Trophoblast cell (in vitro differentiated cells and primary cell): ENCODE data around the gene WAC.
A peak's percentile ranks its signal among the peaks of the same experiment; 100 is the strongest.

Experiments used
- DNase-seq, 2 donors: peaks; one replicate each; pipeline ENCODE4 v3.0.0-alpha.2; 2016
- H2AFZ ChIP-seq: 2 replicates; pipeline ENCODE4 v1.6.1; 2013; ENCODE audit warnings: low read length, moderate library complexity, mild to moderate bottlenecking; ENCODE audit not compliant: insufficient read depth, poor library complexity
- H2AK5ac ChIP-seq: 2 replicates; pipeline ENCODE4 v1.6.1; 2013; ENCODE audit warnings: mild to moderate bottlenecking, low read length
- H2BK120ac ChIP-seq: 2 replicates; pipeline ENCODE4 v1.6.1; 2013; ENCODE audit warnings: low read length, mild to moderate bottlenecking, moderate library complexity; ENCODE audit not compliant: insufficient read depth, poor library complexity
- H2BK12ac ChIP-seq: 2 replicates; pipeline ENCODE4 v1.6.1; 2013; ENCODE audit warnings: mild to moderate bottlenecking, low read length, moderate library complexity
- H2BK5ac ChIP-seq: 2 replicates; pipeline ENCODE4 v1.6.1; 2013; ENCODE audit warnings: low read length, low read depth, moderate library complexity, mild to moderate bottlenecking; ENCODE audit not compliant: poor library complexity
- H3K14ac ChIP-seq: 2 replicates; pipeline ENCODE4 v1.6.1; 2013; ENCODE audit warnings: mild to moderate bottlenecking, low read length
- H3K18ac ChIP-seq: 2 replicates; pipeline ENCODE4 v1.6.1; 2013; ENCODE audit warnings: mild to moderate bottlenecking, low read length
- H3K23ac ChIP-seq: 2 replicates; pipeline ENCODE4 v1.6.1; 2013; ENCODE audit warnings: low read length
- H3K27ac ChIP-seq: 2 replicates; pipeline ENCODE4 v1.5.1; 2013; ENCODE audit warnings: low read depth, mild to moderate bottlenecking, inconsistent platforms, low read length, moderate library complexity
- H3K27me3 ChIP-seq: 2 replicates; pipeline ENCODE4 v1.6.1; 2013; ENCODE audit warnings: inconsistent platforms, mild to moderate bottlenecking, low read length, moderate library complexity; ENCODE audit not compliant: insufficient read depth
- H3K36me3 ChIP-seq, 2 experiments: 1 replicate in 1 of 2; 2 replicates in 1 of 2; pipeline ENCODE4 v1.6.1; 2013; ENCODE audit warnings: low read length in 2 of 2, mild to moderate bottlenecking in 2 of 2, moderate library complexity in 1 of 2; ENCODE audit not compliant: insufficient read depth in 2 of 2, control insufficient read depth in 1 of 2
- H3K4ac ChIP-seq: 2 replicates; pipeline ENCODE4 v1.6.1; 2013; ENCODE audit warnings: low read depth, mild to moderate bottlenecking, low read length, moderate library complexity
- H3K4me1 ChIP-seq, 2 experiments: 1 replicate in 1 of 2; 2 replicates in 1 of 2; pipeline ENCODE4 v1.6.1; 2013; ENCODE audit warnings: low read length in 2 of 2, mild to moderate bottlenecking in 2 of 2, moderate library complexity in 1 of 2; ENCODE audit not compliant: insufficient read depth in 2 of 2, control insufficient read depth in 1 of 2
- H3K4me2 ChIP-seq: 2 replicates; pipeline ENCODE4 v1.6.1; 2013; ENCODE audit warnings: inconsistent platforms, mild to moderate bottlenecking, low read length, moderate library complexity
- H3K4me3 ChIP-seq: 2 replicates; pipeline ENCODE4 v1.5.1; 2013; ENCODE audit warnings: mild to moderate bottlenecking, low read depth, low read length, inconsistent platforms
- H3K79me1 ChIP-seq: one replicate; pipeline ENCODE4 v1.6.1; 2013; ENCODE audit warnings: low read length
- H3K79me2 ChIP-seq: 2 replicates; pipeline ENCODE4 v1.6.1; 2013; ENCODE audit warnings: low read length, mild to moderate bottlenecking; ENCODE audit not compliant: control insufficient read depth, insufficient read depth, poor library complexity
- H3K9ac ChIP-seq: 2 replicates; pipeline ENCODE4 v1.6.1; 2013; ENCODE audit warnings: mild to moderate bottlenecking, low read length
- H3K9me3 ChIP-seq: 2 replicates; pipeline ENCODE4 v1.6.1; 2013; ENCODE audit warnings: low read depth, mild to moderate bottlenecking, control low read depth, inconsistent platforms, low read length; ENCODE audit not compliant: insufficient read depth
- H4K12ac ChIP-seq: 2 replicates; pipeline ENCODE4 v1.6.1; 2013; ENCODE audit warnings: low read depth, mild to moderate bottlenecking, low read length, moderate library complexity
- H4K8ac ChIP-seq: 2 replicates; pipeline ENCODE4 v1.6.1; 2013; ENCODE audit warnings: low read depth, mild to moderate bottlenecking, low read length, moderate library complexity
- H4K91ac ChIP-seq: one replicate; pipeline ENCODE4 v1.6.1; 2013; ENCODE audit warnings: low read depth, mild to moderate bottlenecking, low read length, moderate library complexity
- WGBS: extraction: QIAGEN DNeasy Blood & Tissue Kit; methylation state at CpG from one replicate; pipeline ENCODE4 v1.1.7; 2013; ENCODE audit warnings: missing lambda C conversion rate; ENCODE audit not compliant: insufficient read length, insufficient coverage; ENCODE audit errors: extremely low coverage; 5-methylcytosine and 5-hydroxymethylcytosine counted together

Gene WAC

GRCh38 chr10:28587970-28588290, 55.0 kb downstream of the WAC start:
- H3K18ac ChIP-seq, result no peak overlapping the region
- no peak overlapping the region for H3K9ac ChIP-seq
- no peak overlapping the region for H2AFZ ChIP-seq
- no peak overlapping the region for H3K4me2 ChIP-seq
- peaks cover 5% of the 10 kb centered on the region for H3K79me2 ChIP-seq
- no peak overlapping the region for H4K91ac ChIP-seq
- no peaks in the 10 kb centered on the region for H3K9me3 ChIP-seq
- H3K79me1 ChIP-seq, result no peaks in the 10 kb centered on the region
- H3K4me3 ChIP-seq, result no peak overlapping the region
- H2BK5ac ChIP-seq, result no peak overlapping the region
- DNase-seq, result no peak
- H3K36me3 ChIP-seq, result peaks cover 23 to 34% of the 10 kb centered on the region in 2 experiments
- H2BK120ac ChIP-seq, result no peak overlapping the region
- no peaks in the 10 kb centered on the region for H3K27me3 ChIP-seq
- H3K23ac ChIP-seq, result no peak overlapping the region
- no peak overlapping the region for H3K27ac ChIP-seq
- no CpG with 5 or more reads among the region's 1 CpG for WGBS
- H4K12ac ChIP-seq, result no peak overlapping the region
- H4K8ac ChIP-seq, result no peak overlapping the region
- H3K14ac ChIP-seq, result no peak overlapping the region
- peak overlapping the region; percentile 27 for H3K4ac ChIP-seq
- peaks cover 0 to 2% of the 10 kb centered on the region in 2 experiments for H3K4me1 ChIP-seq
- H2BK12ac ChIP-seq, result no peak overlapping the region
- no peak overlapping the region for H2AK5ac ChIP-seq

- H4K8ac ChIP-seq, result no peak overlapping the region
- DNase-seq, result peak; percentile 4 to 82
- no CpG with 5 or more reads among the region's 1 CpG for WGBS
- H3K9ac ChIP-seq, result no peak overlapping the region
- no peak overlapping the region for H2BK120ac ChIP-seq
- no peak overlapping the region for H3K4ac ChIP-seq
- H3K36me3 ChIP-seq, result peaks cover 12 to 24% of the 10 kb centered on the region in 2 experiments
- no peak overlapping the region for H4K12ac ChIP-seq
- no peak overlapping the region for H3K23ac ChIP-seq
- peaks cover 7% of the 10 kb centered on the region for H3K79me2 ChIP-seq
- no peak overlapping the region for H3K4me2 ChIP-seq
- no peak overlapping the region for H3K27ac ChIP-seq
- H3K9me3 ChIP-seq, result no peaks in the 10 kb centered on the region
- no peak overlapping the region for H4K91ac ChIP-seq
- H2AK5ac ChIP-seq, result no peak overlapping the region
- H2BK12ac ChIP-seq, result no peak overlapping the region
- no peaks in the 10 kb centered on the region for H3K27me3 ChIP-seq
- H3K79me1 ChIP-seq, result peaks cover 2% of the 10 kb centered on the region
- no peak overlapping the region for H2AFZ ChIP-seq
- H3K4me3 ChIP-seq, result no peak overlapping the region
- H3K4me1 ChIP-seq, result peaks cover 2 to 3% of the 10 kb centered on the region in 2 experiments
- H2BK5ac ChIP-seq, result no peak overlapping the region
- H3K18ac ChIP-seq, result no peak overlapping the region
- no peak overlapping the region for H3K14ac ChIP-seq
Observed at GRCh38 chr10:28592953-28593352, 60.0 kb downstream of the WAC start.

- Histone ChIP-seq H4K91ac (no peak overlapping the region), H3K27me3 (no peaks in the 10 kb centered on the region), H2BK120ac (no peak overlapping the region), H3K4ac (no peak overlapping the region), H3K27ac (no peak overlapping the region), H3K9me3 (no peaks in the 10 kb centered on the region), H3K79me1 (peaks cover 2% of the 10 kb centered on the region), H3K79me2 (peaks cover 5% of the 10 kb centered on the region), H3K9ac (no peak overlapping the region), H3K4me1 (peaks cover 2 to 3% of the 10 kb centered on the region in 2 experiments), H3K4me3 (no peak overlapping the region), H3K4me2 (no peak overlapping the region), H4K12ac (no peak overlapping the region), H3K23ac (no peak overlapping the region), H3K18ac (no peak overlapping the region), H2BK5ac (no peak overlapping the region), H3K14ac (no peak overlapping the region), H2BK12ac (no peak overlapping the region), H2AK5ac (no peak overlapping the region), H4K8ac (no peak overlapping the region), H3K36me3 (peaks cover 12 to 21% of the 10 kb centered on the region in 2 experiments), H2AFZ (no peak overlapping the region)
- peak; percentile 37 to 75 for DNase-seq
- WGBS, result no CpG with 5 or more reads among the region's 2 CpGs
Observed at GRCh38 chr10:28593811-28594210, 60.9 kb downstream of the WAC start.

GRCh38 chr10:28594406-28594805, 61.5 kb downstream of the WAC start:
- Histone ChIP-seq H3K27me3 (no peaks in the 10 kb centered on the region), H4K8ac (no peak overlapping the region), H2AFZ (no peak overlapping the region), H2BK120ac (no peak overlapping the region), H3K79me1 (peaks cover 2% of the 10 kb centered on the region), H3K4me2 (no peak overlapping the region), H3K9ac (no peak overlapping the region), H3K27ac (no peak overlapping the region), H3K23ac (no peak overlapping the region), H3K36me3 (peaks cover 12 to 21% of the 10 kb centered on the region in 2 experiments), H3K9me3 (no peaks in the 10 kb centered on the region), H2BK12ac (no peak overlapping the region), H3K79me2 (peaks cover 5% of the 10 kb centered on the region), H3K4me1 (peaks cover 2 to 3% of the 10 kb centered on the region in 2 experiments), H2BK5ac (no peak overlapping the region), H2AK5ac (no peak overlapping the region), H3K18ac (no peak overlapping the region), H3K4ac (no peak overlapping the region), H4K12ac (no peak overlapping the region), H3K4me3 (no peak overlapping the region), H3K14ac (no peak overlapping the region), H4K91ac (no peak overlapping the region)
- no CpG with 5 or more reads among the region's 5 CpGs for WGBS
- DNase-seq, result no peak
